H1 (cell line): ENCODE results near the gene TP53BP2. TPM values are rescaled to one million over a fixed set of nuclear protein-coding genes. Genes with fewer than 3 reads are reported as not detected.

ENCODE experiments used
- CTCF ChIA-PET: fragments of 300-600 bp; sonication (Branson Sonifier 250); formaldehyde crosslinking; loops from one replicate; lab custom pipeline; 2021; ENCODE audit not compliant: partially characterized antibody; lab: Charles Lee
- POLR2A ChIA-PET: fragments of 300-600 bp; sonication (Branson Sonifier 250); formaldehyde crosslinking; loops from one replicate; lab custom pipeline; 2021; ENCODE audit warnings: inconsistent platforms; ENCODE audit not compliant: partially characterized antibody; lab: Charles Lee
- DNase-seq, 2 experiments: peaks; one replicate each; pipeline versions ENCODE4 v3.0.0 to v3.0.0-alpha.2; 2010 to 2022; ENCODE audit warnings: low spot score in 2 of 2, low read depth in 1 of 2, mixed read lengths in 1 of 2
- FAIRE-seq: peaks from 2 replicates; lab custom pipeline; 2011; peaks lifted over from hg19 to GRCh38; lab: Jason Lieb, UNC
- H2AFZ ChIP-seq: 2 replicates; pipeline ENCODE4 v1.8.1; 2012; ENCODE audit warnings: low read length, inconsistent platforms
- H2AK5ac ChIP-seq: 2 replicates; pipeline ENCODE4 v1.6.1; 2013; ENCODE audit warnings: low read depth, low read length
- H2BK120ac ChIP-seq: replicated peaks from 2 replicates; pipeline ENCODE3; 2013; ENCODE audit warnings: low read depth, low read length, inconsistent platforms
- H2BK12ac ChIP-seq: 2 replicates; pipeline ENCODE4 v1.6.1; 2013; ENCODE audit warnings: low read depth, low read length
- H2BK15ac ChIP-seq: 2 replicates; pipeline ENCODE4 v1.6.1; 2013; ENCODE audit warnings: low read length
- H2BK20ac ChIP-seq: 2 replicates; pipeline ENCODE4 v1.6.1; 2013; ENCODE audit warnings: low read length
- H2BK5ac ChIP-seq: 2 replicates; pipeline ENCODE4 v1.6.1; 2013; ENCODE audit warnings: low read depth, low read length
- H3K14ac ChIP-seq: 2 replicates; pipeline ENCODE4 v1.6.1; 2013; ENCODE audit warnings: inconsistent platforms; ENCODE audit not compliant: insufficient read length
- H3K18ac ChIP-seq: 2 replicates; pipeline ENCODE4 v1.6.1; 2013; ENCODE audit warnings: low read length; ENCODE audit errors: extremely low read depth
- H3K23ac ChIP-seq: 2 replicates; pipeline ENCODE4 v1.6.1; 2013; ENCODE audit warnings: inconsistent platforms; ENCODE audit not compliant: insufficient read length
- H3K23me2 ChIP-seq: 2 replicates; pipeline ENCODE4 v1.6.1; 2013; ENCODE audit warnings: low read depth, low read length
- H3K27ac ChIP-seq: 2 replicates; pipeline ENCODE4 v1.6.1; 2011; ENCODE audit warnings: low read depth, low read length, inconsistent platforms
- H3K27me3 ChIP-seq, 4 experiments: replicated peaks in 1 of 4; 1 replicate in 1 of 4; 2 replicates in 3 of 4; pipeline versions ENCODE4 v1.6.1 to v1.8.1; 2011 to 2013; ENCODE audit warnings: low read length in 3 of 4, mild to moderate bottlenecking in 3 of 4, inconsistent platforms in 2 of 4, mixed read lengths in 2 of 4, moderate library complexity in 1 of 4; ENCODE audit not compliant: control insufficient read depth in 3 of 4, insufficient read depth in 3 of 4; ENCODE audit errors: extremely low read depth in 1 of 4
- H3K36me3 ChIP-seq, 4 experiments: 2 replicates each; pipeline versions ENCODE4 v1.6.1 to v1.8.1; 2011 to 2013; ENCODE audit warnings: mild to moderate bottlenecking in 4 of 4, low read length in 3 of 4, moderate library complexity in 2 of 4, control low read depth in 1 of 4, inconsistent platforms in 1 of 4; ENCODE audit not compliant: insufficient read depth in 4 of 4, control insufficient read depth in 2 of 4
- H3K4ac ChIP-seq: replicated peaks from 2 replicates; pipeline ENCODE3; 2013; ENCODE audit warnings: low read length, low read depth, mixed read lengths, inconsistent platforms; ENCODE audit not compliant: insufficient read length
- H3K4me1 ChIP-seq, 4 experiments: replicated peaks in 1 of 4; 1 replicate in 1 of 4; 2 replicates in 3 of 4; pipeline versions ENCODE4 v1.6.1 to v1.8.1; 2011 to 2013; ENCODE audit warnings: low read length in 3 of 4, inconsistent platforms in 2 of 4, mixed read lengths in 1 of 4; ENCODE audit not compliant: insufficient read depth in 4 of 4, control insufficient read depth in 3 of 4
- H3K4me2 ChIP-seq, 2 experiments: 2 replicates each; pipeline versions ENCODE4 v1.6.1 to v1.8.1; 2011 to 2013; ENCODE audit warnings: low read depth in 2 of 2, low read length in 2 of 2, control low read depth in 1 of 2, inconsistent platforms in 1 of 2, mild to moderate bottlenecking in 1 of 2; ENCODE audit not compliant: insufficient read depth in 1 of 2
- H3K4me3 ChIP-seq, 4 experiments: fragments of 200-600, 300-600 bp in 1 of 4; sonication (generic), shearing (Covaris generic), sonication (Bioruptor Twin) in 1 of 4; 2 replicates each; pipeline versions ENCODE4 v1.5.1 to v1.8.1; 2011 to 2016; ENCODE audit warnings: low read length in 4 of 4, low read depth in 3 of 4, control low read depth in 2 of 4, inconsistent platforms in 2 of 4, mild to moderate bottlenecking in 2 of 4, mixed read lengths in 1 of 4, moderate library complexity in 1 of 4; ENCODE audit not compliant: insufficient read depth in 2 of 4; ENCODE audit errors: extremely low read depth in 1 of 4
- H3K56ac ChIP-seq: replicated peaks from 2 replicates; pipeline ENCODE3; 2013; ENCODE audit warnings: low read depth, mild to moderate bottlenecking, mixed read lengths, low read length, inconsistent platforms; ENCODE audit not compliant: insufficient read length
- H3K79me1 ChIP-seq: 2 replicates; pipeline ENCODE4 v1.6.1; 2013; ENCODE audit warnings: low read depth, low read length, control low read depth
- H3K79me2 ChIP-seq, 2 experiments: 2 replicates each; pipeline versions ENCODE4 v1.6.1 to v1.8.1; 2012 to 2013; ENCODE audit warnings: low read length in 2 of 2, mild to moderate bottlenecking in 2 of 2, inconsistent platforms in 1 of 2; ENCODE audit not compliant: insufficient read depth in 2 of 2, control insufficient read depth in 1 of 2
- H3K9ac ChIP-seq, 4 experiments: replicated peaks in 1 of 4; 1 replicate in 1 of 4; 2 replicates in 3 of 4; pipeline versions ENCODE4 v1.6.1 to v1.8.1; 2011 to 2013; ENCODE audit warnings: low read depth in 3 of 4, low read length in 3 of 4, control low read depth in 2 of 4, mild to moderate bottlenecking in 2 of 4, moderate library complexity in 2 of 4, inconsistent platforms in 1 of 4; ENCODE audit errors: extremely low read depth in 1 of 4
- H3K9me3 ChIP-seq, 2 experiments: 2 replicates each; pipeline versions ENCODE4 v1.6.1 to v1.8.1; 2012 to 2013; ENCODE audit warnings: mild to moderate bottlenecking in 2 of 2, moderate library complexity in 2 of 2, control low read depth in 1 of 2, inconsistent platforms in 1 of 2, low read depth in 1 of 2, low read length in 1 of 2, mixed read lengths in 1 of 2; ENCODE audit not compliant: insufficient read depth in 2 of 2
- H4K20me1 ChIP-seq, 2 experiments: replicated peaks in 1 of 2; 2 replicates each; pipeline versions ENCODE3 to v1.8.1; 2011 to 2013; ENCODE audit warnings: inconsistent platforms in 2 of 2, low read length in 2 of 2, mild to moderate bottlenecking in 1 of 2; ENCODE audit not compliant: insufficient read depth in 2 of 2, control insufficient read depth in 1 of 2
- H4K5ac ChIP-seq: 2 replicates; pipeline ENCODE4 v1.6.1; 2013; ENCODE audit warnings: low read length, low read depth, mixed read lengths, inconsistent platforms; ENCODE audit not compliant: insufficient read length
- H4K8ac ChIP-seq: 2 replicates; pipeline ENCODE4 v1.8.0; 2013; ENCODE audit warnings: mild to moderate bottlenecking, moderate library complexity, low read length, inconsistent platforms; ENCODE audit not compliant: insufficient read depth; ENCODE audit errors: extremely low read depth
- H4K91ac ChIP-seq: replicated peaks from 2 replicates; pipeline ENCODE3; 2013; ENCODE audit warnings: low read length, mixed read lengths, inconsistent platforms; ENCODE audit not compliant: insufficient read length
- ASH2L ChIP-seq: fragments of 200-600, 300-600 bp; sonication (generic); IDR thresholded peaks from one replicate; pipeline ENCODE4 v1.7.1; 2017; ENCODE audit warnings: low read length
- CBX5 ChIP-seq: fragments of 300-800, 300-1000 bp; sonication (generic); IDR thresholded peaks from 2 replicates; pipeline ENCODE4 v1.7.1; 2016; ENCODE audit warnings: antibody characterized with exemption, low read length, low read depth
- CEBPB ChIP-seq: IDR thresholded peaks from 2 replicates; pipeline ENCODE4 v1.6.1; 2012; ENCODE audit warnings: low read depth, low read length
- CREB1 ChIP-seq: IDR thresholded peaks from 2 replicates; pipeline ENCODE4 v1.6.1; 2012; ENCODE audit warnings: inconsistent platforms
- EGR1 ChIP-seq: IDR thresholded peaks from 2 replicates; pipeline ENCODE4 v1.6.1; 2011; ENCODE audit warnings: low read depth, low read length, borderline replicate concordance
- GABPA ChIP-seq: IDR thresholded peaks from 2 replicates; pipeline ENCODE4 v1.6.1; 2011; ENCODE audit warnings: mild to moderate bottlenecking, low read length, moderate library complexity, borderline replicate concordance; ENCODE audit not compliant: insufficient read depth
- HDAC6 ChIP-seq: IDR thresholded peaks from one replicate; pipeline ENCODE4 v1.7.1; 2012; ENCODE audit warnings: low read depth, mild to moderate bottlenecking, inconsistent platforms, low read length, moderate library complexity
- KDM5A ChIP-seq: fragments of 200-600 bp; IDR thresholded peaks from 2 replicates; pipeline ENCODE4 v1.7.1; 2012; ENCODE audit warnings: mild to moderate bottlenecking, low read length, inconsistent platforms, mixed read lengths
- MAFK ChIP-seq: IDR thresholded peaks from 2 replicates; pipeline ENCODE4 v1.6.1; 2012; ENCODE audit warnings: low read depth, mild to moderate bottlenecking, improper control_type of control experiment, low read length
- POLR2A ChIP-seq, 2 experiments: IDR thresholded peaks; 1 replicate in 1 of 2; 2 replicates in 1 of 2; pipeline ENCODE4 v1.6.1; 2011; ENCODE audit warnings: low read depth in 2 of 2, low read length in 2 of 2, mild to moderate bottlenecking in 2 of 2; ENCODE audit errors: control extremely low read depth in 1 of 2
- SAP30 ChIP-seq: fragments of 300-600 bp; sonication (generic); IDR thresholded peaks from 2 replicates; pipeline ENCODE4 v1.7.1; 2012; ENCODE audit warnings: low read length, moderate library complexity, mild to moderate bottlenecking, inconsistent platforms; ENCODE audit not compliant: insufficient read depth, insufficient replicate concordance
- SP1 ChIP-seq: IDR thresholded peaks from 2 replicates; pipeline ENCODE4 v1.6.1; 2011; ENCODE audit warnings: low read depth, low read length
- TEAD4 ChIP-seq: IDR thresholded peaks from 2 replicates; pipeline ENCODE4 v1.6.1; 2012; ENCODE audit warnings: low read depth, low read length, inconsistent platforms, mixed read lengths
- ZNF274 ChIP-seq: IDR thresholded peaks from 2 replicates; pipeline ENCODE4 v1.7.0; 2012; ENCODE audit warnings: low read length, borderline replicate concordance; ENCODE audit errors: extremely low read depth
- WGBS, 2 experiments: shearing (Covaris generic) in 1 of 2; methylation state at CpG; one replicate each; pipeline versions ENCODE4 v1.1.6 to v1.1.7; 2013 to 2015; ENCODE audit warnings: low lambda C conversion rate in 2 of 2, mixed read lengths in 2 of 2, inconsistent platforms in 1 of 2, low coverage in 1 of 2, missing lambda C conversion rate in 1 of 2; ENCODE audit not compliant: insufficient replicate concordance in 2 of 2, insufficient coverage in 1 of 2, insufficient read length in 1 of 2; ENCODE audit errors: extremely low coverage in 1 of 2, missing lambda C conversion rate in 1 of 2; 5-methylcytosine and 5-hydroxymethylcytosine counted together
- polyA plus RNA-seq, 7 experiments: library from polyadenylated mRNA; depleted of rRNA in 3 of 7; stranded (reverse) in 5 of 7; unstranded in 2 of 7; fragments of >200 nt in 5 of 7; fragments of 200-250 nt in 2 of 7; gene quantifications; 1 replicate in 5 of 7; 2 replicates in 1 of 7; 4 replicates in 1 of 7; pipeline versions ENCODE4 v1.2.1 to v1.2.3, GENCODE V29; 2011 to 2013; ENCODE audit warnings: missing spikeins in 2 of 7, mixed read lengths in 2 of 7
- total RNA-seq: library from RNA; stranded (reverse); fragmentation: NEBNext Ultra II Directional; extraction: Animal tissue kit (Norgen Biotek cat#: 25700); gene quantifications from 2 replicates; pipeline ENCODE4 v1.2.1, GENCODE V29; 2021

TP53BP2 gene
- total and polyA plus RNA-seq, 2 of the 8 experiments (the other 6 are each of a cell fraction or from before 2014, with no cell fraction given), result 18.0 to 38.7 TPM

DNA sequence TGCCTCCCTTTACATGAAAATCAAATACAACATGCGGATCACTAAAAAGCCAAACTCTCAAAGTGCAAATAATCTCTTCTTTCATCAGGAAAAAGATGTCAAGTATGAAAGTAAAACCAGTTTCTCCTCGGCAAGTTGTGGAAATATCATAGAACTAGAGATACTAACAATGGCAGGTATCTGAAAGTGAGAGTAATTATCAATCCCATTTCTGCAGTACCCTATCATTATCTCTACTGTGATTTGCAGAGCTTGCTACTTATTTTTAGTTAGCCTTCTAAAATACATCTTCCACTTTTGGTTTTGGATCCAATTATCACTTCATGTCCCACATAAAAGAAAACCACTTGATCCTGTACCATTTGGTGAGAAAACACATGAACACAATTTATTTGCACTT lies 3.0 kb downstream of the TP53BP2 start:
- Histone ChIP-seq H2AFZ (no peak overlapping the region), H3K79me2 (peaks cover 18 to 74% of the 10 kb centered on the region in 2 experiments), H3K27me3 (no peaks in the 10 kb centered on the region; a peak in 1 of 7 replicates), H2AK5ac (no peak overlapping the region), H4K91ac (no peak overlapping the region), H2BK120ac (no peak overlapping the region), H3K9me3 (no peaks in the 10 kb centered on the region), H3K18ac (no peak overlapping the region), H4K8ac (no peak overlapping the region), H2BK12ac (no peak overlapping the region), H2BK5ac (no peak overlapping the region), H2BK20ac (no peak overlapping the region), H3K4me1 (peaks cover 0 to 5% (median 3%) of the 10 kb centered on the region in 4 experiments; a peak in 5 of 7 replicates), H3K79me1 (peaks cover 4% of the 10 kb centered on the region), H3K9ac (no peak overlapping the region), H3K27ac (no peak overlapping the region), H3K56ac (no peak overlapping the region), H3K4ac (no peak overlapping the region), H2BK15ac (no peak overlapping the region), H3K23ac (no peak overlapping the region), H3K23me2 (peaks cover 3% of the 10 kb centered on the region; the same call in 1 of the 2 replicates), H3K4me3 (no peak overlapping the region), H3K4me2 (no peak overlapping the region), H3K36me3 (no peaks in the 10 kb centered on the region), H4K5ac (no peak overlapping the region), H4K20me1 (peaks cover 9 to 17% of the 10 kb centered on the region in 2 experiments), H3K14ac (no peak overlapping the region)
- FAIRE-seq, result no peak
- POLR2A ChIA-PET, result interaction anchor here (0.7 kb wide), 1 partner anchor 9 kb away, joined by 3 read pairs; no protein-coding TSS in a partner anchor
- no peak for TF ChIP-seq HDAC6
- TF ChIP-seq SAP30, result no peak
- no peak for TF ChIP-seq ASH2L
- TF ChIP-seq ZNF274, result no peak
- no peak for TF ChIP-seq TEAD4
- TF ChIP-seq CREB1, result no peak
- no peak for TF ChIP-seq GABPA
- TF ChIP-seq KDM5A, result no peak
- no peak for TF ChIP-seq MAFK
- no peak for TF ChIP-seq POLR2A (IDR thresholded peaks at IDR 0.05; ENCODE audit: control extremely low read depth in 1 of 2, low read depth in 2 of 2, low read length in 2 of 2)
- TF ChIP-seq SP1, result no peak
- TF ChIP-seq CEBPB, result no peak
- no peak for TF ChIP-seq CBX5
- no peak for TF ChIP-seq EGR1
- WGBS, 2 experiments, result 94% methylated on average over 2 of the region's 2 CpGs; no CpG with 5 or more reads in 1 of the 2 experiments
- no peak for DNase-seq
- CTCF ChIA-PET, result interaction anchor here (0.6 to 0.9 kb wide), 2 partner anchors 19 to 62 kb away, joined by 3 to 5 read pairs; no protein-coding TSS in a partner anchor
